ENCODE results near the gene SGSM1.

Gene SGSM1

DNA sequence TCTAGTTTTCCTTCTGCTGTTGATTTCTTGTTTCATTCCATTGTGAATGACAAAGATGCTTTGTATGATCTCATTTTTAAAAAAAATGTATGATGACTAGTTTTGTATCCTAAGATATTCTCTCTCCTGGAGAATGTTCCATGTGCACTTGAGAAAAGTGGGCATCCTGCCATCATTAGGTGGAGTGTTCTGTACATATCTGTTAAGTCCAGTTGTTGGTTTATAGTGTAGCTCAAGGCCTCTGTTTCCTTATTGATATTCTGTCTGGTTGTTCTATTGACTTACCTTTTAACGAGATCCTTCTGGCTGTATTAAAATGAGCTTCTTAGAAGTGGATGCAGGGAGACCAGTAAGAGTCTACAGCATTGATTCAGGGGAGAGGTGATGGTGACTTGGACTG is 35.2 kb downstream of the SGSM1 start:
- DNase-seq, result no peak

GRCh38 chr22:24843048-24843447 is 37.0 kb downstream of the SGSM1 start:
- no peak for DNase-seq

DNA sequence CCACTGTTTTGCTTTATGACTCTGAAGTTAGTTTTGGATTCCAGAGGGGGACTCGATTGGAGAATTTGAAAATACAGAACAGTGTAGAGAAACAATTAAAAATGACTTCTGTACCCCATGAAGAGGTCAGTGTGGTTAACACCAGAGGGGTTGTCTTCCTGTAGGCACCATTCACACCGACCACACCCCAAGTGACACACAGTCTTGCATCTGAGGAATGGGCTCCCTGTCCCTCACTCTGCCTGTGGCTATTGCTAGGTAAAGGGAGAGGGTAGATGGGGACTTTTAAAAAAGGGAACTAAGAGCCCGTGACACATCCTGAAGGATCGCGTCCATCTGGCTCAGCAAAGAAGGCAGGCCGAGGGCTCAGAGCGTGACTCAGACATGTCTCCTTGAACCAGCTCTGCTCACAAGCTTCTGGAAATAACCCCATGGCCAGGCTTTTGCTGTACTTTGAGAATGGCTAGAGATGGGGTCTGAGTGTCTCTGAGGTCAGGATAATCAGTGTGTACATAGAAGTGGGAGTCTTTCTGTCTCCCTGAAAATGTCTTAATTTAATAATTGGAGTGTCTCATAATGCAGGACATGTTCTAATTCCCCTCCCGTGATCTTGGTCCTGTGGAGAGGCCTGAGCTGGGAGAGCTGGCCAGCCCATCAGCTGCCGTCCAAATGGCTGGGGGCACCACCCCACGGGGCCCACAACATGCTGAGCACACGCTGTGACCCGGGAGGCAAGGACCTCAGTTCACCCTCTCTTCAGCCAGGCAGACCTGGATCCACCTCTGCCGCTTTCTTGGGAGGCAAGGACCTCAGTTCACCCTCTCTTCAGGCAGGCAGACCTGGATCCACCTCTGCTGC is 39.3 kb downstream of the SGSM1 start:
- DNase-seq, result peak; percentile 17

GRCh38 chr22:24847490-24847889 is 41.5 kb downstream of the SGSM1 start:
- no peak for DNase-seq

GRCh38 chr22:24848559-24849168 is 42.7 kb downstream of the SGSM1 start:
- DNase-seq, result no peak

DNA sequence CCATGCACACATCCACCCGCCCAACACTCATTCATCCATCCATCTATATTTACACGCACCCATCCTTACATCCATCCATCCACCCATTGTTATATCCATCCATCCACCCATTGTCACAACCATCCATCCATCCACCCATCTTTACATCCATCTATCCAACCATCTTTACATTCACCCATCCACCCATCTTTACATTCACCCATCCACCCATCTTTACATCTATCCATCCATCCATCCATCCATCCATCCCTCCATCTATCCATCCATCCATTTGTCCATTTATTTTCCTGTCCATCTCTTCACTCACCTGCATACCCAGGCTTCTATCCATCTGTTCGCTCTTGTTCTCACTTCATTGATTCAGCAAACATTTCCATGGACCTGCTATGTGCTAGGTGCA is 49.8 kb downstream of the SGSM1 start:
- DNase-seq, result no peak

DNA sequence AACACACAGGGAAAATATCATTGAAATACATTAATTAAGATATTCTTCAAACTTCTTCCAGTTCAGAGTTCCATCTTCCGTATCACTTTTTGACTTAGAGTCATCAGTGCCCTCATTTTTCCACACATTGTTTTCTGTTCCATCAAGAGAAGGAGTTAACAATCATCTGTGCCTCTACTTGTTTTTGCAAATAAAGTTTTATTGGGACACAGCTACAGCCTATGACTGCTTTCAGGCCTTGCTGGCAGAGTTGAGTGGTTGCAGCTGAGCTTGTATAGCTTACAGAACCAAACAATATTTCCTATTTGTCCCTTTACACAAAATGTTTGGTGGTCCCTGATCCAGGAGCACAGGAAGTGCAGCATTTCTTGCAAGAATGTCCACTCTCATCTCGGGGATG is 51.6 kb downstream of the SGSM1 start:
- no peak for DNase-seq

DNA sequence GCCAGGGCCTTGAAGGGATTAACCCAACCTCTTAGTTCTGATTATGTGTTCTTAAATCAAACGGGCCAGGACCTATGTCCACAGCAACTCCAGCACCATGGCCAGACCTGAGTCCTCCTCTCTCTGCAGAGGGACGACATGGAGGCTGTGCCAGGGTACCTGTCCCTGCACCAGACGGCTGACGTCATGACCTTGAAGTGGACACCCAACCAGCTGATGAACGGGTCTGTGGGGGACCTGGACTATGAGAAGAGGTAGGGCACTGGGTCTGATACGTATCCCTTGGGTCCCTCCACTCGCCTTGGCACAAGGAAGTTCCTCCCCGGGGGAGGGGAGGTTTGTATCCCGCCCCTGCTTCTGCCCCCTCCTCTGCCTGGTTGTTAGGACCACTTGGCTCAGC is 53.6 kb downstream of the SGSM1 start:
- no peak for DNase-seq

DNA sequence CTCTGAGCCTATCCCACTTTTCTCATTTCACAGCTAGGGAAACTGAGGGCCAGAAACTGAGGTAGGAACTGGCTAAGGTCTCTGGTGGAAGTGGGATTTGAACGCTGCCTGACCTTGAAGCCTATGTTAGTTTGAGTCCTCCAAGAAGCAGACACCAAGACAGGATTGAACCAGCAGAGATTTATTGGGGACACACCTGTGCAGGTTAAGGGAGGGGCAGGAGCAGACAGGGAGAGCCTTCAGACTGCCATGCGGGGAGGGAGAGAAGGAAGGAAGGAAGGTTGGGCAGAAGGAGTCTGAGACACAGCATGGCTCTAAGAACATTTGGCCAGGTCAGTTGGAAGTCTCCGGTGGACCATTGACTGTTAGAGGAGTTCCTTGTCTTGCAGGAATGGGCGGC is 59.5 kb downstream of the SGSM1 start:
- DNase-seq, result no peak

- DNase-seq, result no peak
These were observed 61.5 kb downstream of the SGSM1 start for GRCh38 chr22:24867323-24868022.

GRCh38 chr22:24868979-24869378 is 63.0 kb downstream of the SGSM1 start:
- no peak for DNase-seq

GRCh38 chr22:24871611-24872205 is 65.7 kb downstream of the SGSM1 start:
- no peak for DNase-seq

DNA sequence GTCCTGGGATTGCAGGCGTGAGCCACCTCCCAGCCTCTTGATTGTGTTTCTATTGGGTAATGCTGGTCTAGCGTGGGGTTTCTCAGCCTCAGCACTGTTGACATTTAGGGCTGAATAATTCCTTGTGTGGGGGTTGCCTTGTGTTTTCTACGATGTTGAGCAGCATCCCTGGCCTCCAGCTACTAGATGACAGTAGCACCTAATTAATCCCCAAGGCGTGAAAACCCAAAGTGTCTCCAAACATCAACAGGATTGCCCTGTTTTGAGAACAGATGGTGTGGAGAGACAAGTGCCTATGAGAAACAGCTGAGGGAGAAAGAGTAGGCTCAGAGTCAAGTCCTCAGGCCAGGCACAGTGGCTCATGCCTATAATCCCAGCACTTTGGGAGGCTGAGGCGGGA is 67.2 kb downstream of the SGSM1 start:
- no peak for DNase-seq

DNA sequence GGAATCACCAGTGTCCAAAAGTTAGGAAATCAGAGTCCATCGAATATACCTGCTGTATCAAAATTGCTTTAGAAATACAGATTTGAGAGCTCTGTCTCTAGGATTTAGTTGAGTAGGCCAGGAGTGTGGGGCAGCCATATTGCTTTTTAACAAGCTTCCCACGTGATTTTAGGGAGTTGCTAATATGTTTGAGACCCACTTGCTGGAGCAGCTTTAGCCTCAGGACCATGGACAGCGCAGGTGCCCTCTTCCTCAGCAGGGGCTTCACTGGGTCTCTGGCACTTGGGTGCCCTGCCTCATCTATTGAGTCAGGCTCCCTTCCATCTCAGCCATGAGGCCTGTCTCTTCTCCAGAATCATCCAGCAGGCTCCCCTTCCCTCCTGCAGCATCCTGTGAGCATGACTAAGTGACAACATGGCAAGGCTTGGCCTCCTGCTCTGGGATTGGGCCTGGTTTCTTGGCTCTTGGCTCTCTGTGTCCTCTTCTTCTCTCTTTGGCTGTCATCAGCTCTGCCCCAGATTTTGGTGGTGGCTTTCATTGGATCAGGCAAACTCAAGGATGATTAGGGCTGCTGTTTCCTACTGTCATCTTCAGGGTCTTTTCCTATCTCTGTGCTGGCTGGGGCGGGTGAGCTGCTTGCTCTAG is 70.0 kb downstream of the SGSM1 start:
- no peak for DNase-seq

- DNase-seq, result no peak
These were observed 70.7 kb downstream of the SGSM1 start for GRCh38 chr22:24876700-24877099.

- DNase-seq, result no peak
These were observed 73.0 kb downstream of the SGSM1 start for GRCh38 chr22:24878969-24879368.

- DNase-seq, result no peak
These were observed 77.4 kb downstream of the SGSM1 start for GRCh38 chr22:24883432-24883831.

DNA sequence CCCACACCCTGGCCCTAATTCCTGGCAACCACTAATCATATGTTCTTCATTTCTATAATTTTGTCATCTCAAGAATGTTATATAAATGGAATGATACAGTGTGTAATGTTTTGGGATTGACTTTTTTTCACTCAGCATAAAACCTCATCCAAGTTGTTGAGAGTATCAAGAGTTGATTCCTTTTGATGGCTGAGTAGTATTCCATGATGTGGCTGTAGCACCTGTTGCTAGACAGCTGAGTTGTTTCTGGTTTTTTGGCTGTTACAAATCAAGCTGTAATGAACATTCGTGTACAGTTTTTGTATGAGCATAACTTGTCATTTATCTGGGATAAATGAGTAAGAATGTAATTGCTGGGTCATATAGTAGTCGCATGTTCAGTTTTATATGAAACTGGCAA is 81.2 kb downstream of the SGSM1 start:
- no peak for DNase-seq

GRCh38 chr22:24893341-24894070 is 87.5 kb downstream of the SGSM1 start:
- DNase-seq, result no peak

DNA sequence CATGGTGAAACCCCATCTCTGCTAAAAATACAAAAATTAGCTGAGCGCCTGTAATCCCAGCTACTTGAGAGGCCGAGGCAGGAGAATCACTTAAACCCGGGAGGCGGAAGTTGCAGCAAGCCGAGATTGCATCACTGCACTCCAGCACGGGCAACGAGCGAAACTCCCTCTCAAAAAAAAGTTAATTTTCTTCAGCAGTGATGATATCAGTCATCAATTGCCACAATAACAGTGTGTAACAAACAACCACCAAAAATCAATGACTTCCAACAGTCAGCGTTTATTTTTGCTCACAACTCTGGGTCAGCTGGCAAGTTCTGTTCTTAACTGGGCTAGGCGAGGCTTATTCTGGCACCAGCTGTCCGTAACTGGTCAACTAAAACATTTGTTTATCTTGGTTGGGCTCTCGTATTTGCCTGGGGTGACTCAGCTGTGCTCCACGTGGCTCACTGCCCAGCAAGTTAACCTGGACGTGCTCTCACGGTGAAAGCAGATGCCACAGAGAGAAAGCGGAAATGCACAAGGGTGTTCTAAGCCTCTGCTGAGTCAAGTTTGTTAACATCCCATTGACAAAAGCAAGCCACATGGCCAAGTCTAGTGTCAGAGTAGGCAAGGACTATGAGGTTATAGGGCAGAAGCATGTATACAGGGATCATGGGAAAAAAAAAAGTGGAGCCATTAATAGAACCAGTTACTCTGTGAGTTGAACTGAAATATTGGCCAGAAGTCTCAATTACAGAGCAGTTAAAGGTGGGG is 88.4 kb downstream of the SGSM1 start:
- no peak for DNase-seq

- DNase-seq, result no peak
These were observed 89.0 kb downstream of the SGSM1 start for GRCh38 chr22:24894998-24895397.

GRCh38 chr22:24901448-24901847 is 95.4 kb downstream of the SGSM1 start:
- no peak for DNase-seq
